Measurements from ENCODE around the gene PRH1. TPM values are rescaled to one million over a fixed set of nuclear protein-coding genes. Genes with fewer than 3 reads are reported as not detected.

The PRH1 gene
- total and polyA plus RNA-seq, 2 of the 8 experiments (the other 6 are each of a cell fraction or from before 2014, with no cell fraction given), result 4.5 to 6.5 TPM

DNA sequence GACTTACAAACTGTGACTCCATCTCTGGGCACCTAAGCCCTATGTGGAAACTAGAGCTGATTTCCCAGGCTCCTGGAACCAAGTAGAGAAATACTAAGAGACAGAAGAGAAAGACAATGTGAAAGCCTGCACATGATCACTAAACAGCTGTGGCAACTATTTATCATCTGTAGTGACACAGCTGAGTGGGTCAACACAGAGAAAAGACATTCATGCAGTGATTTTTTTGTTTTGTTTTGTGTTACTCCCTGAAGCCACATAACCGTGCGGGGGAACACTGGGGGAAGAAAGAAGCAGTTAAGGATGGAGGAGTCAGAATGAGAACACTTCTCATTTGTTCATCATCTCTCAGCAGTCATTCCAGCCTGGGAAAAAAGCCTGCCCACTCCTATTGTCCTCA is 36.3 kb downstream of the PRH1 start:
- Histone ChIP-seq H3K9me3 (ENCODE audit: insufficient read depth in 2 of 2, low read depth in 1 of 2, low read length in 1 of 2) (no peaks in the 10 kb centered on the region), H3K14ac (ENCODE audit: insufficient read length) (no peak overlapping the region), H2AFZ (ENCODE audit: low read length) (no peak overlapping the region), H4K5ac (ENCODE audit: insufficient read length, low read depth, low read length) (no peak overlapping the region), H3K4me1 (replicated peaks in 1 of 4; ENCODE audit: control insufficient read depth in 3 of 4, insufficient read depth in 4 of 4, low read length in 3 of 4) (no peaks in the 10 kb centered on the region), H4K20me1 (replicated peaks in 1 of 2; ENCODE audit: control insufficient read depth in 1 of 2, insufficient read depth in 2 of 2, low read length in 2 of 2) (no peaks in the 10 kb centered on the region), H3K27me3 (replicated peaks in 1 of 4; ENCODE audit: control insufficient read depth in 3 of 4, extremely low read depth in 1 of 4, insufficient read depth in 3 of 4, low read length in 3 of 4) (no peaks in the 10 kb centered on the region), H3K36me3 (ENCODE audit: control insufficient read depth in 2 of 4, insufficient read depth in 4 of 4, low read length in 3 of 4) (no peaks in the 10 kb centered on the region), H3K56ac (replicated peaks; ENCODE audit: insufficient read length, low read depth, low read length) (no peak overlapping the region), H4K91ac (replicated peaks; ENCODE audit: insufficient read length, low read length) (no peak overlapping the region), H3K4me3 (ENCODE audit: extremely low read depth in 1 of 4, insufficient read depth in 2 of 4, low read depth in 3 of 4, low read length in 4 of 4) (no peak overlapping the region), H3K23me2 (ENCODE audit: low read depth, low read length) (no peaks in the 10 kb centered on the region), H3K23ac (ENCODE audit: insufficient read length) (no peak overlapping the region), H2BK120ac (replicated peaks; ENCODE audit: low read depth, low read length) (no peak overlapping the region), H3K4ac (replicated peaks; ENCODE audit: insufficient read length, low read depth, low read length) (no peak overlapping the region), H3K27ac (ENCODE audit: low read depth, low read length) (no peak overlapping the region), H4K8ac (ENCODE audit: extremely low read depth, insufficient read depth, low read length) (no peak overlapping the region), H3K9ac (replicated peaks in 1 of 4; ENCODE audit: extremely low read depth in 1 of 4, low read depth in 3 of 4, low read length in 3 of 4) (no peak overlapping the region), H2BK5ac (ENCODE audit: low read depth, low read length) (no peak overlapping the region), H3K18ac (ENCODE audit: extremely low read depth, low read length) (no peak overlapping the region), H2BK20ac (ENCODE audit: low read length) (no peak overlapping the region), H2BK12ac (ENCODE audit: low read depth, low read length) (no peak overlapping the region), H2AK5ac (ENCODE audit: low read depth, low read length) (no peak overlapping the region), H3K79me2 (ENCODE audit: control insufficient read depth in 1 of 2, insufficient read depth in 2 of 2, low read length in 2 of 2) (no peaks in the 10 kb centered on the region), H3K79me1 (ENCODE audit: low read depth, low read length) (no peaks in the 10 kb centered on the region), H2BK15ac (ENCODE audit: low read length) (no peak overlapping the region), H3K4me2 (ENCODE audit: insufficient read depth in 1 of 2, low read depth in 2 of 2, low read length in 2 of 2) (no peak overlapping the region)
- WGBS, 2 experiments (ENCODE audit: extremely low coverage in 1 of 2, insufficient coverage in 1 of 2, insufficient read length in 1 of 2, insufficient replicate concordance in 2 of 2, low coverage in 1 of 2, low lambda C conversion rate in 2 of 2, missing lambda C conversion rate in 1 of 2), result 39% methylated on average over 2 of the region's 2 CpGs; no CpG with 5 or more reads in 1 of the 2 experiments
- ChIA-PET POLR2A (ENCODE audit: partially characterized antibody) (no interaction called here), CTCF (ENCODE audit: partially characterized antibody) (interaction anchor here (1.0 kb wide), 1 partner anchor 639 kb away, joined by 4 read pairs; no protein-coding TSS in a partner anchor)
- DNase-seq (ENCODE audit: low read depth in 1 of 2, low spot score in 2 of 2) (no peak), FAIRE-seq (no peak)
- TF ChIP-seq TAF7 (optimal IDR thresholded peaks at IDR 0.05; ENCODE audit: borderline replicate concordance, low read depth, low read length) (no peak), CBX5 (IDR thresholded peaks at IDR 0.05; ENCODE audit: low read depth, low read length) (no peak), TCF12 (IDR thresholded peaks at IDR 0.05; ENCODE audit: low read depth, low read length) (no peak), TAF1 (IDR thresholded peaks at IDR 0.05; ENCODE audit: low read depth, low read length) (no peak), EP300 (IDR thresholded peaks at IDR 0.05; ENCODE audit: borderline replicate concordance in 1 of 2, low read depth in 2 of 2, low read length in 2 of 2) (no peak), PHF8 (conservative IDR thresholded peaks at IDR 0.05; ENCODE audit: low read depth, low read length) (no peak)
- TF ChIP-seq, protein P1, sequence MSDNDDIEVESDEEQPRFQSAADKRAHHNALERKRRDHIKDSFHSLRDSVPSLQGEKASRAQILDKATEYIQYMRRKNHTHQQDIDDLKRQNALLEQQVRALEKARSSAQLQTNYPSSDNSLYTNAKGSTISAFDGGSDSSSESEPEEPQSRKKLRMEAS (IDR thresholded peaks at IDR 0.05), result no peak

Data from H1 (cell line).